Neural progenitor cell (in vitro differentiated cells): ENCODE measurements around the gene SLC37A1.

ENCODE experiments used
- CTCF ChIP-seq: fragments of 200-600 bp; sonication (generic); IDR thresholded peaks from 2 replicates; pipeline ENCODE4 v1.5.1; 2017; ENCODE audit warnings: antibody characterized with exemption, mild to moderate bottlenecking
- EZH2 ChIP-seq: fragments of 200-600 bp; sonication (generic); IDR thresholded peaks from 2 replicates; pipeline ENCODE4 v1.6.1; 2017; ENCODE audit warnings: antibody characterized with exemption, mild to moderate bottlenecking, moderate library complexity
- EZH2phosphoT487 ChIP-seq: fragments of 200-600 bp; sonication (generic); IDR thresholded peaks from 2 replicates; pipeline ENCODE4 v1.6.1; 2017; ENCODE audit warnings: antibody characterized with exemption

DNA sequence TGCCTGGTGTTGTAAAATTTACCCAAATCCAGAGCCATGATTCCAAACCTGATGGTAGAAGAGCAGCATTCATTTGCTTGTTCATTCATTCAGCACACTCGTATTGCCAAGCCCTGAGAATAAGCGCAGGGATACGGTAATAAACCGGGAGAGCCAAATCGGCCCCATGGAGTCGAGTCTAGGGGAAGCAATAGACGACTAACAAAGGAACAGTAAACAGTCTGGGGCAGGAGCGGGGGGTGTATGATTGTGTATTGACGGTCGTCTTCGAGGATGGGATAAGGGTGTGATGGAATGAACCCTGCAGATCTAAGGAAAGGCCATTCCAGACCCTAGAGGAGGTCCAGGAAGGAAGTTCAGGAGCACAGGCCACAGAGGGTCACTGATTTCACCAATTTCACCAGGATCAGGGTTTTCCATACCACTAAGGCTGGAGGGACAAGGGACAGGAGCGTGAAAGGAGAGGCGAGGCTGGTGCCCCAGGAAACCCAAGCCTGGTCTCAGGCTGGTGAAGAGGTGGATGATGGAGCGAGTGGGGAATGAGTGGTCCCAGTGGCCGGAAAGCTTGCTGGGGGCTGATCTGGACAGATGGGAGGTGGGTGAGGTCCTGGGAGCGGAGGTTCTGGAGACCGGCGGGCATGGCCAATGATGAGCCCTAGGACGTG is 78.6 kb downstream of the SLC37A1 start:
- TF ChIP-seq CTCF (no peak), EZH2phosphoT487 (no peak), EZH2 (no peak)
